Measurements from ENCODE around the gene PHC2. TPM values are rescaled to one million over a fixed set of nuclear protein-coding genes. Genes with fewer than 3 reads are reported as not detected.

The PHC2 gene
- total RNA-seq, 1 donor from 2014 or later: 155 TPM

DNA sequence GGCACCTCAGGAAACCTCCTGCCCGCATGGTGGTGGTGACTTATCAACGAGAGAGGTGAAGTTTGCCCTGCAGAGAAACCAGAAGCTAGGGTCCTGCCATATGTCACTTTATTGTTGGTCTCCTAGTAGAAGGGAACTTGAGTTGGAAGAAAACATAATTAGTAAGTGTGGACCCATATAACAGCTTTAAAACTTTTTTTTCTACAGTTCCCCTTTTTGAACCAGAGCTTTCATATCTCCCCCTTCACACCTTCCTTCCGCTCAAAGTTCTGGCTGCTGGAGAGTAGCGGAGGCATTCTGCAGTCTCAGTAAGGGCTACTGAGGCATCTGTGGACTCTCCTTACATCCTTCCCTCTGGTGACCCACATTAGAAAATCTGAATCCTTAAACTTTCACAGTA, 48.9 kb downstream of the PHC2 start:
- H3K36me3 Mint-ChIP-seq (ENCODE audit: low read depth): peaks cover 2% of the 10 kb centered on the region
- no peaks in the 10 kb centered on the region for H3K9me3 Mint-ChIP-seq
- peaks cover 4% of the 10 kb centered on the region for H3K27me3 Mint-ChIP-seq (ENCODE audit: low read depth)
- no peak overlapping the region for H3K4me3 Mint-ChIP-seq
- no peak for DNase-seq (ENCODE audit: low read depth, low spot score)
- TF ChIP-seq, protein P1, sequence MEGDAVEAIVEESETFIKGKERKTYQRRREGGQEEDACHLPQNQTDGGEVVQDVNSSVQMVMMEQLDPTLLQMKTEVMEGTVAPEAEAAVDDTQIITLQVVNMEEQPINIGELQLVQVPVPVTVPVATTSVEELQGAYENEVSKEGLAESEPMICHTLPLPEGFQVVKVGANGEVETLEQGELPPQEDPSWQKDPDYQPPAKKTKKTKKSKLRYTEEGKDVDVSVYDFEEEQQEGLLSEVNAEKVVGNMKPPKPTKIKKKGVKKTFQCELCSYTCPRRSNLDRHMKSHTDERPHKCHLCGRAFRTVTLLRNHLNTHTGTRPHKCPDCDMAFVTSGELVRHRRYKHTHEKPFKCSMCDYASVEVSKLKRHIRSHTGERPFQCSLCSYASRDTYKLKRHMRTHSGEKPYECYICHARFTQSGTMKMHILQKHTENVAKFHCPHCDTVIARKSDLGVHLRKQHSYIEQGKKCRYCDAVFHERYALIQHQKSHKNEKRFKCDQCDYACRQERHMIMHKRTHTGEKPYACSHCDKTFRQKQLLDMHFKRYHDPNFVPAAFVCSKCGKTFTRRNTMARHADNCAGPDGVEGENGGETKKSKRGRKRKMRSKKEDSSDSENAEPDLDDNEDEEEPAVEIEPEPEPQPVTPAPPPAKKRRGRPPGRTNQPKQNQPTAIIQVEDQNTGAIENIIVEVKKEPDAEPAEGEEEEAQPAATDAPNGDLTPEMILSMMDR (conservative IDR thresholded peaks at IDR 0.05): no peak
- peak overlapping the region; percentile 40 for H3K27ac Mint-ChIP-seq (ENCODE audit: unreplicated experiment)
- H3K4me1 Mint-ChIP-seq: peaks cover 30% of the 10 kb centered on the region

DNA sequence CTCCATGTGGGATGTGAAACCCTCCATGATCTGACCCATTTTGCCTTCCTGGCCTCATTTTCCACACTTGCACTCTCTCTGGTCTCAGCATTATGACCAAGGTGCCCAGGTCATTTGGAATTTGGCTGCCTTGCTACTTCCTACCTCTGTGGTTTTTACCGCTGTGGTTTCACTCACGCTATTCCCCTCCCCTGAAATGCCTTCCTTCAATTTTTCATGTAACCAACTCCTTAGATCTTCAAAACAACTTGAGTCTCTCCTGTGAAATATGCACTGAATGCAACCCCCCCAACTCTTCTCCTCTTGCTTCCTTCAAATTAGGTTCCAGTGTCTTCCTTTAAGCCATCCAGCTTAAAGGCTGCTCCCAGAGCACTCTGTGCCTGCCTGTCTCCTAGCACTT, 50.1 kb downstream of the PHC2 start:
- H3K4me3 Mint-ChIP-seq: no peak overlapping the region
- DNase-seq (ENCODE audit: low read depth, low spot score): no peak
- H3K27me3 Mint-ChIP-seq (ENCODE audit: low read depth): peaks cover 4% of the 10 kb centered on the region
- H3K36me3 Mint-ChIP-seq (ENCODE audit: low read depth): no peaks in the 10 kb centered on the region
- H3K4me1 Mint-ChIP-seq: peaks cover 30% of the 10 kb centered on the region
- H3K27ac Mint-ChIP-seq (ENCODE audit: unreplicated experiment): no peak overlapping the region
- TF ChIP-seq, protein P1 (conservative IDR thresholded peaks at IDR 0.05): no peak
- H3K9me3 Mint-ChIP-seq: no peaks in the 10 kb centered on the region

DNA sequence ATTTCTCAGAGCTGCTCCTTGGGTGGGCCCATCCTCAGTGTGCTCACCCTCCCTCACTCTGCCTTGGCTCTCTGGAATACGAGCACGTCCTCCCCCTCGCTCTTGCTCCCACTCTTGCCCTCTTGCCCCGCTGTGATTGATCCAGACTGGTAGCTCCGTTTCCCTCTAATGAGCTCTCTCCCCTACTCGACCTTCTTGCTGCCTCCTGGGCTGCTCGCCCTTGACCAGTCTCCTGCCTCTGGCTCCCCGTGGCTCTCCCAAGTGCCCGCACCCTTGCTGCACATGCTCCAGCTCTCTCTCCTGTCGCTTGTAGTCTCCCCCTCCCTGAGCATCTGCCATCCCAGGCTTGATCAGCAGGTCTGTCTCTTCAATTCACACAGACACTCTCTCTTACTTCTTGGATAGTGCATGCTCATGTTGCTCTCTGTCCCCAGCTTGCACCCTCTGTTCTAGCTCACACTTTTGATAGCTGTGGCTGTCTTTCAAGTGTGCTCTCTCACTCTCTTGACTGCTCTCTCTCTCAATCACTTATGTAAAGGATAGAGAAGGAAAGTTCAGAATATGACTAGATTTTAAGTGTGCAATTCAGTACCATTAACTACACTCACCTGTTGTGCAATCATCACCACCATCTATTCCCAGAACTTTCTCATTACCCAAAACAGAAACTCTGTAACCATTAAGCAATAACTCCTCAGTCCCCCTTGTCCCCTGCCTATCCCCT, 51.1 kb downstream of the PHC2 start:
- Mint-ChIP-seq H3K4me1 (peaks cover 30% of the 10 kb centered on the region), H3K4me3 (no peak overlapping the region), H3K36me3 (ENCODE audit: low read depth) (no peaks in the 10 kb centered on the region), H3K9me3 (no peaks in the 10 kb centered on the region), H3K27ac (ENCODE audit: unreplicated experiment) (no peak overlapping the region), H3K27me3 (ENCODE audit: low read depth) (peaks cover 4% of the 10 kb centered on the region)
- no peak for DNase-seq (ENCODE audit: low read depth, low spot score)
- TF ChIP-seq, protein P1 (conservative IDR thresholded peaks at IDR 0.05): no peak

DNA sequence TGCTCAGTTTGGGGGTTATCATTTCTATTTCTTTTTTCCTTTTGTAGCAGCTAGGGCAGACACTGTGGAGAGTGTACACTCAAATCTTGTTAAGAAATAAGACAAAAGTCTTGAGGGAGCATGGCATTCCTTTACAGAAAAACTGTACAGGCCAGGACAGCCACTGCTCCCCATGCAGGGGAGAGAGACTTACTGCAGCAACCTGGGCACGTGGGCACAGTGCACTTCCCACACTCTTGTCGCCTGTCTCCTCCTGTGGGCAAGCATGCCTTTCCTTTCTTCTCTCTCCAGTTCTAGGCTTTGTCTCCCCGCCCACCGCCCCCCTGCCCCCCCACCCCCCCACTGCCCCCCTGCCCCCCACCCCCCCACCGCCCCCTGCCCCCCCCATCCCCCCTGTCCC, 51.9 kb downstream of the PHC2 start:
- no peaks in the 10 kb centered on the region for H3K9me3 Mint-ChIP-seq
- TF ChIP-seq, protein P1 (conservative IDR thresholded peaks at IDR 0.05): no peak
- no peaks in the 10 kb centered on the region for H3K36me3 Mint-ChIP-seq (ENCODE audit: low read depth)
- H3K4me3 Mint-ChIP-seq: no peak overlapping the region
- H3K27me3 Mint-ChIP-seq (ENCODE audit: low read depth): peaks cover 4% of the 10 kb centered on the region
- H3K27ac Mint-ChIP-seq (ENCODE audit: unreplicated experiment): no peak overlapping the region
- no peak for DNase-seq (ENCODE audit: low read depth, low spot score)
- H3K4me1 Mint-ChIP-seq: peaks cover 26% of the 10 kb centered on the region

DNA sequence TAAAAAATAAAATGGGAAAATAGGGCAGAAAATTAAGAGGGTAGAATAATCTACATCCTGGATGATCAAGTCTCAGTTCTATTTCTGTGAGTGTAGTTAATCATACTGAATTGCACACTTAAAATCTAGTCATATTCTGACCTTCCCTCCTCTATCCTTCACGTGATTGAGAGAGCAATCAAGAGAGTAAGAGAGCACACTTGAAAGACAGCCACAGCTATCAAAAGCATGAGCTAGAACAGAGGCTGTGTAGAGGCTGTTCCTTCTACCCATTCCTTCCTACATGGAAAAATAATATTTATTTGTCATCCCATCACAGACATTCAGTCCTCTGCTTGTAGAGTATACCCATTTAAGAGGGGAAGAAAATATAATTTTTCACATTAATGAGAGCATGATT, 52.4 kb downstream of the PHC2 start:
- H3K4me1 Mint-ChIP-seq: peaks cover 25% of the 10 kb centered on the region
- peaks cover 4% of the 10 kb centered on the region for H3K27me3 Mint-ChIP-seq (ENCODE audit: low read depth)
- no peaks in the 10 kb centered on the region for H3K9me3 Mint-ChIP-seq
- H3K36me3 Mint-ChIP-seq (ENCODE audit: low read depth): no peaks in the 10 kb centered on the region
- no peak for DNase-seq (ENCODE audit: low read depth, low spot score)
- TF ChIP-seq, protein P1 (conservative IDR thresholded peaks at IDR 0.05): no peak
- no peak overlapping the region for H3K27ac Mint-ChIP-seq (ENCODE audit: unreplicated experiment)
- no peak overlapping the region for H3K4me3 Mint-ChIP-seq

Measured in neural crest cell (in vitro differentiated cells).